T1000 (cell line): ENCODE results near the gene AK8.

Experiments used
- DNase-seq: peaks from one replicate; lab custom pipeline; 2025; ENCODE audit warnings: mixed read lengths; lab: John Stamatoyannopoulos, UW

Gene AK8

DNA sequence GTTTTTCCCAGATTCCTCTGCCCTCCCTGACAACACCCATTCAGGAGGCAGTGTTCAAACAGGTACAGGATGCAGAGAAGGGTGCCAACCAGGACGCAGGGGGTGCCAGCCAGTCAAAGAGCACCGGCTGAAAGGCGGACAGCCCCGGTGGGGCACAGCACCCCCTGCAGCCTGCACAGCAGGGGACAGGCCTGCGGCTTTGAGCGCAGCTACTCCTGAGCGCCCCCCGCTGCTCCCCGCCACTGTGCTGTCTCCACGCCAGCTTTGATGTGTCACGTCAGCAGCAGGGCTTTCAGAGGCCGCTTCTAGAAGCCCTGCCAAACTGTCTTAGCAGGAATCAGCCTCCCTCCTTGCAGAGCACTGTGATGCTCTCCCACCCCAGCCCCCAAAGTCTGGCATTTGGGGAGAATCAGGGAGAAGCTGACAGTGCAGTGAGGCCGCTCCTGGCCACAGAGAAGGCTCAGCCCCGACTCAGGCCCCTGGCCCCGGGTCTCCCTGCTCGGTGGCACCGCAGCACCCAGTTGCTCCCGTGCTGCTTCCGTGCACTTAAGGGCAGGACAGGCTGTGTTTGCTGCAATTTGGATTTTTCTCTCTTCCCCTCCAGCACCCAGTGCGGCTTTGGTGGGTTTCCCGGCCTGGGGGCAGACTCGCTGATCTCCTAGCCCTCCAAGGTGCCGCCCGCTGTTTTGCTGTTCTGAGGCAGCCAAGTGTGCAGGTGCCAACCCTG lies 20.3 kb downstream of the AK8 start:
- DNase-seq: no peak

GRCh38 chr9:132857031-132857430 lies 21.1 kb downstream of the AK8 start:
- no peak for DNase-seq

GRCh38 chr9:132855904-132856303 lies 22.2 kb downstream of the AK8 start:
- DNase-seq: no peak

GRCh38 chr9:132854832-132855231 lies 23.3 kb downstream of the AK8 start:
- DNase-seq: no peak

- no peak for DNase-seq
Measured at GRCh38 chr9:132853482-132853881, 24.6 kb downstream of the AK8 start.

DNA sequence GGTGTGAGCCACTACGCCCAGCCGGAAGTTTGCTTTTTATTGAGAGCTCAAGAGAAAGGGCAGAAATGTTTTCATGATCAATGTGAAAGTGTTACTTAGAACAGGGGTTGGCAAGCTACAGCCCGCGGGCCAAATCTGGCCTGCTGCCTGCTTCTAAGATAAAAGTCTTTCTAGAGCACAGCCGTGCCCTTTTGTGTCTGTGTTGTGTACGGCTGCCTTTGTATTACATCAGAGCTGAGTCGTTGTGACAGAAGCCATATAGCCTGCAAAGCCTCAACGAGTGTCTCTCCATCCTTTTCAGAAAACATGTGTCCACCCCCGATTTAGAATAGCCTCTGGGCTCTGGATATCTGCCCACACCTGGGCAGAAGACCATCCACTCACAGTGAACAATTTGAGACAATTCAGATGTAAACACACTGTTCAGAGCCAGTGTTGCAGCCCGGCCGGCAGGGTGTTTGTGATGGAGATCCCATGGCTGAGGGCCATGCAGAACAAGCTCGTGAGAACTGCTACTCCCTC lies 28.8 kb downstream of the AK8 start:
- no peak for DNase-seq

- no peak for DNase-seq
Measured at GRCh38 chr9:132846918-132847515, 31.1 kb downstream of the AK8 start.

DNA sequence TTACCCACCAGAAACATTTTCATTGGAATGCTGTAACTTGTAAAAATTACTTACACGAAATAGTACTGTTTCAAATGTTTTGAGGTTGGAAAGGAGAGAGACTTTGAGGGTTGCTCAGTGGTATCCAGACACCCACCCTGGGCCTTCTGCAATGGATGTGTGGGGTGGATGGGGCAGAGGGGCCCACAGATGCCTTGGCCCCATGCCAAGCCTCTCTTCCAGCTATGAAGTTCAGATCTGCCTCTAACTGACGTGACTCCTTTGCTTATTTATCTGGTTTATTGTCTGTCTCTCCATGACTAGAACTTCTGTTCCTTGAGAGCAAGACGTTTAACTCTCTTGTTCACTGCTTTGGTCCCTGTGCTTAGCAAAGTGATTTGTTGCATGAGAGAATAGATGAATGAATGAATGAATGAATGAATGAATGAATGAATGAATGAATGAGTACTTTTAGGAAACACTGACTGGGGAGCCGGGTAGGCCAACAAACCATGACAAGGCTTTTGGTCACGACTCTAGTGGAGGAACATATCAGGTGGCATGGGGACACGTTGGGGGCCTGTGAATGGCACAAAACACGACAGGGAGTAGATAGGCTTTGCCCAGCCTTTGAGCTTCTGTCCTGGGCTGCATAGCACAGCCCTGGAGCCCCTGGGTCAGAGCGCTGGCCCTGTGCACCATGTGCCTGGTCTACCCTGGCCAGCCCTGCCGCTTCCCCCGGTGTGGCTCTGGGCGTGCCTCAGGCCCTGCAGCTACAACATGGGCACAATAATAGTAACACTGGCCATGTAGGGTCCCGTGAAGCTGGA lies 31.8 kb downstream of the AK8 start:
- no peak for DNase-seq

GRCh38 chr9:132842124-132843044 lies 35.7 kb downstream of the AK8 start:
- DNase-seq: no peak

- no peak for DNase-seq
Measured at GRCh38 chr9:132840980-132841379, 37.1 kb downstream of the AK8 start.

DNA sequence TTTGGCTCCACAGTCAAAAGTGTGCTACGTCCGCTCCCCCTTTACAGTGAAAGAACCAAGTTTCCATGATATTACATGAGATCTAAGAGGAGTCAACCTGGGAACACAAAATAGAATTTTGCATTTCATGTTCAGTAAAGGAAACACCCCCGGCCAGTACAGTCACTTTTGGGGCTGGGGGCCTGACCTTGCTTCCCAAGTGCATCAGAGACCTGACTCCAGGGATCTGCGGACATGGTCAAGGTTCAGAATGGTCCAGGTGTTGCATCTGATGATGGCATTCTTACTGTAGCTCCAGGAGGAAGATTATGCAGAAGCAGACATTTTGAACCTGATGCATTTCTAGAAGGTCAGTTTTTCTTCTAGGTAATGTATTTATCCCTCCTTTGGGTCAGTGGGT lies 39.8 kb downstream of the AK8 start:
- DNase-seq: no peak

DNA sequence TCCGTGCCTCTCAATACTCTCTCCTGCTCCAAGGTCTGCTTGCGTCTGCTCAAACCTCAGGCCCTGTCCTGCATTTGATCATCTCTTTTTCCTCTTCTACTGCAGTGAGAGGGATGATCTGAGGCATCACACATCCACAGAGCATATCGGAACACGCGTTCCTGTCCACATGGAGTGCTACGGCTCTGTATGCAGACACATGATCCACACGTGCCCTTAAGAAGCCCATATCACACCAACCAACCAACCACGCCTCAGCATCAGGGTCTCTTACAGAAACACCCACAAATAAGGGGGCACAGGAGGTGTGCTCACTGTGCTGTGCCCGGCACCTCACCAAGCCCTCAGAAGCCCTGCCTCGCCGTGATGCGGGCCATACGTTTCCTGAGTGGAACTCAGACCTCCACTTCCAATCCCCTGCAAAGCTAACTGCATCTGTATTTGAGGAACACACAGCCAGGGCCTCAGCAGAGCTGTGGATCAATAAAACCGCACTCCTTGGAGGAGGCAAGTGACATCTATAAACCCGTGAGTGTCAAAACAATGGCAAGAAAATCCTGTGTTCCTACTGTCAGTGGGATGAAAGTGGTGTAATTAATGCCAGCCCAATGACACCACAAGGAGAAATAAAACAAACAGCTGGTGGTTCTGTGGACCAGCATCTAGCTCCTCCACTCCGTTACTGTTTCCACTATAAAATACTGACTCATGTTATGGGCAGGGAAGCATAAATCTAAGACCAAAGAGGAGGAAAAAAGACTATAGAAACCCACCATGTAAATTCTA lies 40.4 kb downstream of the AK8 start:
- no peak for DNase-seq

GRCh38 chr9:132834343-132834742 lies 43.7 kb downstream of the AK8 start:
- DNase-seq: no peak

GRCh38 chr9:132833550-132834121 lies 44.4 kb downstream of the AK8 start:
- no peak for DNase-seq

DNA sequence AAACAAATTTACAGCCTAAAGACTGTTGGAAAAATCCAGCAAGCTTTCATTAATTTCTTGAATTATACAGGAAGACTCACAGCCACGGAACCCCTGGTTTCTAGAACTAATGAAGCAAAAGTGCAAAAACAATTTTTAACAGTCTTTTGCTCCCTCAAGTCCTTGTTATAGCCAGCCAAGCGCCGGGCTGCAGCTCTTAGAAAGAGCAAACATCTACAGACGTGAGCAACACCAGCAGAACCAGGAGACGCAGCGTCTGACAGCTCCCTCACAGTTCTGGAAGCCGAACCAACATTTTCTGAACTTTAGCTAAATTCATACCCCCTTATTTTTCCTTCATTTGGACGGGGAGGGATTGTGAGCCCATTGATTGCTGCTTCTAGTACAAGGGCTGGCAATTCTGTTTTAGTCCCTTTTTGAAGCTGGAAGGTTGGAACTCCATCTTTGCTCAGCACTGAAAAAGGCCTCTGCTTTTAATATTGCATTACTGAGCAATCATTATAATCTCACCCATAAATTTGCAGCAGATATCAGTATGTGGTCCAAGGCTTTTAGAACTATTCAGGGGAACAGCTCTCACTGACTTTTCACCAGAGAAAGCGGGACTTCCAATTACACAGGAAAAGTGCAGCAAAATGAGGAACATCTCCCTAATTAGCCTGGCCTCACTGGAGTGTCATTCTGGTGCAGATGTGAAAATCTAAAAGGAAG lies 45.8 kb downstream of the AK8 start:
- DNase-seq: no peak

GRCh38 chr9:132828201-132828770 lies 49.8 kb downstream of the AK8 start:
- DNase-seq: no peak

GRCh38 chr9:132827366-132827765 lies 50.7 kb downstream of the AK8 start:
- no peak for DNase-seq

GRCh38 chr9:132826621-132827365 lies 51.3 kb downstream of the AK8 start:
- DNase-seq: no peak

- DNase-seq: no peak
Measured at GRCh38 chr9:132826131-132826530, 52.0 kb downstream of the AK8 start.
